B cell (primary cell): ENCODE data around the gene C9orf43.

Experiments used
- EZH2 ChIP-seq: IDR thresholded peaks from 2 replicates; pipeline ENCODE4 v1.6.1; 2012; ENCODE audit warnings: borderline replicate concordance, low read depth, mild to moderate bottlenecking, moderate library complexity, low read length; ENCODE audit not compliant: insufficient read depth, poor library complexity, severe bottlenecking
- TF ChIP-seq, protein P1 (sequence below): fragments of 200-600 bp; IDR thresholded peaks from one replicate; pipeline ENCODE4 v1.8.0; 2022; ENCODE audit warnings: antibody characterized with exemption, mild to moderate bottlenecking

DNA sequence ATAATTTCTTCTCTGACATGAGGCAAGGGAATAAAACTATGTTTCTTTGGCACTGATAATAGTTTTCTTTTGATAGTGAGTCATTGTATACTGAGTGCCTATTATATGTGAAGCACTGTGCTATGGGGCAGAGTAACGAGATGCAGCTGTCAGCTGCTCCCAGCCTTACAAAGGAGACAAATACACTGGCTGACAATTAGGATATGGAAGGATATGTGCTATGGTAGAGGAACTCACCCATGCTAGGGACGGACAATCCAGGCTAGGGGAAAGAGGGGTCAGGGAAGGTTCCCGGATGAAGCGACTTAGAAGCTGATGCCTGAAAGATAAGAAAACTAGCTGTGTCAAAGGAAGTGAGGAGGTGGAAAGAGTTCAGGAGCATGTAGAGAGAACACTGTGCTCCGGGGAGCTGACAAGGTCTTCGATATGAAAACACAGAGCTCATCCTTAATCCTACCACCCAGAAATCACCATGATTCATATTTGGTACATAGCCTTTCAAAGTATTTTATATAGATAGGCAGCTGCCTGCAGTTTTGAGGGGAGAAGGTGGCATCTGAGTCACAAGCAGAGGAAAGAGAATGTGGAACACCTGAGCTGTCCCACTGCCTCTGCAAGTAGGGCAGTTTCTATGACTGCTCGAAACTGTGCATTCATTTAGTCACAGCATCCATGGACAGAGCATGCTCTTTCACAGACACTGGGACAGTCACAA lies 49.1 kb upstream of the C9orf43 start:
- TF ChIP-seq, protein P1, sequence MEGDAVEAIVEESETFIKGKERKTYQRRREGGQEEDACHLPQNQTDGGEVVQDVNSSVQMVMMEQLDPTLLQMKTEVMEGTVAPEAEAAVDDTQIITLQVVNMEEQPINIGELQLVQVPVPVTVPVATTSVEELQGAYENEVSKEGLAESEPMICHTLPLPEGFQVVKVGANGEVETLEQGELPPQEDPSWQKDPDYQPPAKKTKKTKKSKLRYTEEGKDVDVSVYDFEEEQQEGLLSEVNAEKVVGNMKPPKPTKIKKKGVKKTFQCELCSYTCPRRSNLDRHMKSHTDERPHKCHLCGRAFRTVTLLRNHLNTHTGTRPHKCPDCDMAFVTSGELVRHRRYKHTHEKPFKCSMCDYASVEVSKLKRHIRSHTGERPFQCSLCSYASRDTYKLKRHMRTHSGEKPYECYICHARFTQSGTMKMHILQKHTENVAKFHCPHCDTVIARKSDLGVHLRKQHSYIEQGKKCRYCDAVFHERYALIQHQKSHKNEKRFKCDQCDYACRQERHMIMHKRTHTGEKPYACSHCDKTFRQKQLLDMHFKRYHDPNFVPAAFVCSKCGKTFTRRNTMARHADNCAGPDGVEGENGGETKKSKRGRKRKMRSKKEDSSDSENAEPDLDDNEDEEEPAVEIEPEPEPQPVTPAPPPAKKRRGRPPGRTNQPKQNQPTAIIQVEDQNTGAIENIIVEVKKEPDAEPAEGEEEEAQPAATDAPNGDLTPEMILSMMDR = no peak
- no peak for TF ChIP-seq EZH2
